Retina (tissue), 1 donor: Measurements from ENCODE around the gene C2orf68.
"Not testable (repeated sequence)": the region's sequence is repeated elsewhere in the genome, so short reads cannot be mapped to it uniquely, and the experiment has no call there.

ENCODE experiments used
- DNase-seq: peaks from one replicate; pipeline ENCODE4 v3.0.0-alpha.2; 2016

C2orf68 gene

DNA sequence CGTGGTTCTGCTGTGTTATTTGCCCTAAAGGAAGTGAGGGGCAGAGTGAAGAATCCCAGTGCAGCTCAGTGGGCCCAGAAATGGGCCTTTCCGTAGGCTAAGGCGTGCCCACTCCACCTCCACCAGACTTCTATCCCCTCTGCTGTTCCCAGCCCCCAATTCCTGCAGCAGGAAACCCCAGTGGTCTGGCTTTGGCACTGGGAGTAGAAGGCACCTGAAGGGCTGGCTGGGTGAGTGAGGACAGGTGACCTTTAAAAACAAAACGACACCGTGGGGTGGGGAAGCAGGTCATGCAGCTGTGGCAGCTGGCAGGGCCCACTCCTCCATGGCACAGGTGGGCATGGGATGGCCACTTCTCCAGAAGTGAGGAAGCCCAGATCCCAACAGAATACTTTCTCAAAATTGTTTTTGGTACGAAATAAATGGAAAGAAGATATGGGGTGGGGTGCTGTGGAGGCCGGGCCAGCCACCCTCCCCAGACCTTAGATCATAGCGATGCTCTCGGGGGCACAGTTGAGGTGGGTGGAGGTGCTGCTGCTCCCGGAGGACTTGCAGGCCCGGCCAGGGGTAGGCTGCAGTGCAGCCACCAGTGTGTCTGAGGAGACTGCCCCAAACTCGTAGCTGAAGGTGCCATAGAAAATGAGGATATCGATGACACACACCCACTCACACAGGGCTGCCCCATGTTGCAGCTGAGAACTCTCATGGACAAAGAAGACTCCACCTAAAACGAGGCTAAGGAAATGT is 13.1 kb downstream of the C2orf68 start:
- no peak for DNase-seq

DNA sequence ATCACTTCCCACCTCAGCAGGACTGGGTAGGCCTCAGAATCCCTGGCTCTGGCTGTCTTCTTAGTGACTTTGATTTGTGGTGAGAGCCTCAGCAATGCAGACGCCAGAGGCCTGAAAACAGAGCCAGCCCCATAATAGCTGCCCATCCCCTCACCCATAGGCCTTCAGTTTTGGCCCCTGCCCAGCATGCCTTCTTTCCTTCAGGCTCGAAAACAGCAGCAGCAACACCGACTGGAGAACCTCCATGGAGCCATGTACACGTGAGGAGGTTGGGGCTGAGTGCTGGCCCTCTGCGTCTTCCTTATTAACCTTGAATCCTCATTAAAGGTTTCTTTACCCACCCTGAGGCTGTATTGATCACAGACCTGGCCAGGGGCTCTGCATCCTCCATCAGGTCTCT is 14.6 kb downstream of the C2orf68 start:
- no peak for DNase-seq

GRCh38 chr2:85596486-85597143 is 15.3 kb downstream of the C2orf68 start:
- no peak for DNase-seq

- DNase-seq = no peak
Observed at GRCh38 chr2:85596026-85596333, 15.9 kb downstream of the C2orf68 start.

- peak; percentile 94 for DNase-seq
Observed at GRCh38 chr2:85595301-85596025, 16.4 kb downstream of the C2orf68 start, which contains the start of gene RNF181. RNF181 (plus strand) TSS chr2:85595745; CDS start chr2:85595764, 19 bp downstream.

DNA sequence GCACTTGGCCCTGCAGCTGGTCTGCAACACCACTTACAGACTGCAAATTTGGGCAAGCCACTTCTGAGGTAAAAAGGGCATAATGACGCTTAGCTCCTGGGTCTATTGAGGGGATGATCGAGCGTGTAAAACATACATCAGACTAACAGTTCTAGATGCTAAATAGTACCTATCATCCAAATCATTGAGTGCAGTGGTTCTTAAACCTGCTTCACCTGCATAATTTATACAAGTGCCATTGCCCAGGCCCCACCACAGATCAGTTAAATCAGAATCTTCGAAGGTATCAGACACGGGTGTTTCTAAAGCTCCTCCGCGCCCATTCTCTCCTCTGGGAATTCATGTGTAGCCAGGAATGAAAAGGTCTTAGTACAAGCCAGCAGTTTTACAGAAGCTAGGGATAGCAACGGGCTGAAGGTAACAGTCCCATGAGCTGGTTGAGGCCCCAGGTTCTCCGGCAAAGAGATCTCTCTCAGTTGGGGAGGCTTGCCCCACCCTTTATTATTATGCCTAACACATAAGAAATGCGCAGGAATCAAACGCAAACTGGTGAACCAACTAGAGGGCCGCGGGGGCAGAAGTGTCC is 17.1 kb downstream of the C2orf68 start:
- DNase-seq = no peak

- no peak for DNase-seq
Observed at GRCh38 chr2:85593023-85593422, 18.8 kb downstream of the C2orf68 start.

DNA sequence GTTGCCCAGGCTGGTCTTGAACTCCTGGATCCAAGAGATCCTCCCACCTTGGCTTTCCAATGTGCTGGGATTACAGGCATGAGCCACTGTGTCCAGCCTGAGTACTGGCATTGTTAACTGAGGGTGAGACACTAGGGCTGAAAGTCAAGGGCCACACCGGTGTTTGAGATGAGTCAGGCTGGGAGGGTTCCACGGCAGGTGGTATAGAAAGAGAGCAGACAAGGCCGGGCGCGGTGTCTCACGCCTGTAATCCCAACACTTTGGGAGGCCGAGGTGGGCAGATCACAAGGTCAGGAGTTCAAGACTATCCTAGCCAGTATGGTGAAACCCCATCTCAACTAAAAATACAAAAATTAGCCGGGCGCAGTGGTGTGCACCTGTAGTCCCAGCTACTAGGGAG is 19.6 kb downstream of the C2orf68 start:
- DNase-seq = not testable (repeated sequence)

GRCh38 chr2:85591563-85591962 is 20.3 kb downstream of the C2orf68 start:
- DNase-seq = no peak

DNA sequence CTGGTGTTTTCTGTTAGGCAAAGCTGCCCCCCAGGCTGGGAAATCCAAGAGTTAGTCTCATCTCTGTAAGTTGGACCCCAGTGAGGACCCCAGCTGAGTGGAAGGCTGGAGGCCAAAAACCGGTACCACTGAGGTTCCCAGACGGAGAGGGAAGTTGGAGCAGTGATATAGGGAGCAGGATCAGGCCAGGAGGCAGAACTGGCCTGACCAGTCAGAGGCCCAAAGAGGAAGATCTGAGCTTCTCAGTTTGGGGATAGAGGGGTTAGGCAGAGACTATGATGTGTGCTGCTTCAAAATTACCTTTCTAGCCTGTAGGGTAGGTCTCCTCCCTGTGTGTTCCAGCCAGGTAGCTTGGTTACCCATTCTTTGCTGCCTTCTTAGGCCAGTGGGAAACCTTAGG is 20.9 kb downstream of the C2orf68 start:
- DNase-seq = no peak

- DNase-seq = no peak
Observed at GRCh38 chr2:85589982-85590791, 21.7 kb downstream of the C2orf68 start.

- DNase-seq = no peak
Observed at GRCh38 chr2:85589181-85589580, 22.7 kb downstream of the C2orf68 start.

GRCh38 chr2:85588645-85589044 is 23.2 kb downstream of the C2orf68 start:
- no peak for DNase-seq

- DNase-seq = no peak
Observed at GRCh38 chr2:85588236-85588635, 23.6 kb downstream of the C2orf68 start.

- DNase-seq = no peak
Observed at GRCh38 chr2:85585781-85586105, 26.1 kb downstream of the C2orf68 start.

- DNase-seq = no peak
Observed at GRCh38 chr2:85584857-85585780, 26.7 kb downstream of the C2orf68 start.

- peak; percentile 69 for DNase-seq
Observed at GRCh38 chr2:85584354-85584856, 27.5 kb downstream of the C2orf68 start, which contains the start of gene VAMP5. VAMP5 (plus strand) TSS chr2:85584431; CDS start chr2:85584491, 60 bp downstream.

- no peak for DNase-seq
Observed at GRCh38 chr2:85583667-85584353, 28.1 kb downstream of the C2orf68 start.

GRCh38 chr2:85582492-85582891 is 29.4 kb downstream of the C2orf68 start:
- no peak for DNase-seq

DNA sequence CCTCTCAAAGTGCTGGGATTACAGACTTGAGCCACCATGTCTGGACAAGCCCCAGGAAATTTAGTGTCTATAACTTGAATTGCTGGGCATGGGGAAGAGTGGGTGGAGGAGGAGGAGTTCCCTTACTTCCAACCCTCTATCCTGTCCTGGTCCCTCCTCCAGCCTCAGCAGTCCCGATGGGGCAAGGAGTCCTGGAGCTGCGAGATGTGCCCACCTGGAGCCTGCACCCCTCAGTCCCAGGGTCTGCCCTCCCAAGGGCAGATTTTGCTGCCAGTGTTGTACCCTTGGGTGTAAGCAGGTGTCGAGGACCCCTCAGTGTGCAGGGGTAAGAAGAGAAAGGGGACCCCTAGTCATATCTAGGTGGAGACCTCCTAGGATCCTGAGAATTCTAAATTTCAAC is 31.7 kb downstream of the C2orf68 start:
- DNase-seq = no peak
